SW480 (cell line): ENCODE results near the gene SLC16A7.
"Not testable (repeated sequence)": the region's sequence is repeated elsewhere in the genome, so short reads cannot be mapped to it uniquely, and the experiment has no call there.

ENCODE experiments used
- DNase-seq: peaks from one replicate; pipeline ENCODE4 v3.0.0-alpha.2; 2016; ENCODE audit warnings: low spot score

Gene SLC16A7

GRCh38 chr12:59736359-59736758 is 140.5 kb downstream of the SLC16A7 start:
- DNase-seq, result no peak

- DNase-seq, result no peak
Measured at GRCh38 chr12:59736786-59737185, 141.0 kb downstream of the SLC16A7 start.

GRCh38 chr12:59737725-59738463 is 142.1 kb downstream of the SLC16A7 start:
- DNase-seq, result no peak

- no peak for DNase-seq
Measured at GRCh38 chr12:59742841-59743240, 147.0 kb downstream of the SLC16A7 start.

- DNase-seq, result no peak
Measured at GRCh38 chr12:59744564-59744963, 148.7 kb downstream of the SLC16A7 start.

- not testable (repeated sequence) for DNase-seq
Measured at GRCh38 chr12:59751091-59751490, 155.3 kb downstream of the SLC16A7 start.

GRCh38 chr12:59761542-59761941 is 165.7 kb downstream of the SLC16A7 start:
- no peak for DNase-seq

- no peak for DNase-seq
Measured at GRCh38 chr12:59763835-59764234, 168.0 kb downstream of the SLC16A7 start.

- DNase-seq, result no peak
Measured at GRCh38 chr12:59768031-59768430, 172.2 kb downstream of the SLC16A7 start.

GRCh38 chr12:59780605-59781135 is 184.8 kb downstream of the SLC16A7 start:
- DNase-seq, result peak; percentile 8

GRCh38 chr12:59787610-59788009 is 191.8 kb downstream of the SLC16A7 start:
- DNase-seq, result no peak

- no peak for DNase-seq
Measured at GRCh38 chr12:59792647-59793046, 196.8 kb downstream of the SLC16A7 start.

- no peak for DNase-seq
Measured at GRCh38 chr12:59803735-59804134, 207.9 kb downstream of the SLC16A7 start.

- peak; percentile 36 for DNase-seq
Measured at GRCh38 chr12:59808317-59808910, 212.6 kb downstream of the SLC16A7 start.

- no peak for DNase-seq
Measured at GRCh38 chr12:59811991-59812390, 216.2 kb downstream of the SLC16A7 start.

GRCh38 chr12:59812716-59813115 is 216.9 kb downstream of the SLC16A7 start:
- no peak for DNase-seq

GRCh38 chr12:59820594-59821011 is 224.8 kb downstream of the SLC16A7 start:
- DNase-seq, result no peak

GRCh38 chr12:59823567-59823966 is 227.7 kb downstream of the SLC16A7 start:
- DNase-seq, result no peak

- DNase-seq, result no peak
Measured at GRCh38 chr12:59827767-59828166, 231.9 kb downstream of the SLC16A7 start.

GRCh38 chr12:59828521-59828920 is 232.7 kb downstream of the SLC16A7 start:
- no peak for DNase-seq

GRCh38 chr12:59833408-59833807 is 237.6 kb downstream of the SLC16A7 start:
- no peak for DNase-seq

GRCh38 chr12:59834659-59835474 is 239.0 kb downstream of the SLC16A7 start:
- peak; percentile 2 for DNase-seq
